HEK293 (cell line): ENCODE results near the gene ATP1B2.

Source experiments
- CTCF ChIA-PET: fragments of 350-600 bp; formaldehyde crosslinking; extraction: SDS; loops from one replicate; lab custom pipeline; 2021; ENCODE audit warnings: antibody characterized with exemption; lab: Yijun Ruan, JAX
- POLR2A ChIA-PET: fragments of 300-600 bp; formaldehyde crosslinking; extraction: SDS; loops from one replicate; lab custom pipeline; 2020; ENCODE audit warnings: antibody characterized with exemption, inconsistent platforms; lab: Yijun Ruan, JAX
- H3K27ac ChIP-seq: fragments of 200-500 bp; sonication (Bioruptor generic); 2 replicates; pipeline ENCODE4 v1.5.1; 2014; ENCODE audit warnings: low read depth, low read length, control low read depth, inconsistent platforms; ENCODE audit errors: extremely low read depth
- H3K36me3 ChIP-seq, 2 experiments: fragments of 200-500 bp in 1 of 2; sonication (Bioruptor generic) in 1 of 2; 1 replicate in 1 of 2; 2 replicates in 1 of 2; pipeline ENCODE4 v1.5.1; 2014 to 2017; ENCODE audit warnings: inconsistent platforms in 2 of 2, low read length in 2 of 2; ENCODE audit not compliant: control insufficient read depth in 2 of 2, insufficient read depth in 1 of 2
- H3K4me1 ChIP-seq: fragments of 200-500 bp; sonication (Bioruptor generic); 2 replicates; pipeline ENCODE4 v1.5.1; 2014; ENCODE audit warnings: mild to moderate bottlenecking, low read length, inconsistent platforms; ENCODE audit not compliant: control insufficient read depth, insufficient read depth
- H3K4me3 ChIP-seq: 2 replicates; pipeline ENCODE4 v1.5.1; 2011; ENCODE audit warnings: low read depth, mild to moderate bottlenecking, control low read depth, low read length, moderate library complexity
- H3K9me3 ChIP-seq: fragments of 200-500 bp; sonication (Bioruptor generic); 2 replicates; pipeline ENCODE4 v1.5.1; 2014; ENCODE audit warnings: low read depth, low read length, inconsistent platforms; ENCODE audit not compliant: control insufficient read depth, insufficient read depth
- EGR2 ChIP-seq: fragments of 450-650 bp; formaldehyde crosslinking; IDR thresholded peaks from 2 replicates; pipeline ENCODE4 v1.5.1; 2016; ENCODE audit warnings: low read depth, missing biosample characterization, missing genetic modification characterization
- ZNF10 ChIP-seq: fragments of 450-650 bp; formaldehyde crosslinking; IDR thresholded peaks from 2 replicates; pipeline ENCODE4 v1.5.1; 2017; ENCODE audit warnings: missing biosample characterization, missing genetic modification characterization
- ZNF121 ChIP-seq: fragments of 450-650 bp; formaldehyde crosslinking; IDR thresholded peaks from 2 replicates; pipeline ENCODE4 v1.5.1; 2016; ENCODE audit warnings: missing biosample characterization, missing genetic modification characterization
- ZNF146 ChIP-seq: fragments of 450-650 bp; formaldehyde crosslinking; IDR thresholded peaks from 2 replicates; pipeline ENCODE4 v1.5.1; 2016; ENCODE audit warnings: missing biosample characterization, missing genetic modification characterization
- ZNF302 ChIP-seq: fragments of 450-650 bp; formaldehyde crosslinking; IDR thresholded peaks from 2 replicates; pipeline ENCODE4 v1.5.1; 2016; ENCODE audit warnings: missing biosample characterization, missing genetic modification characterization, low read depth
- ZNF510 ChIP-seq: fragments of 450-650 bp; formaldehyde crosslinking; IDR thresholded peaks from 2 replicates; pipeline ENCODE4 v1.5.1; 2018; ENCODE audit warnings: mild to moderate bottlenecking, missing genetic modification characterization, missing biosample characterization; ENCODE audit not compliant: insufficient replicate concordance
- ZNF530 ChIP-seq: fragments of 450-650 bp; formaldehyde crosslinking; IDR thresholded peaks from 2 replicates; pipeline ENCODE4 v1.5.1; 2016; ENCODE audit warnings: low read depth, missing biosample characterization, missing genetic modification characterization
- ZNF549 ChIP-seq: fragments of 450-650 bp; IDR thresholded peaks from 2 replicates; pipeline ENCODE4 v1.5.1; 2018; ENCODE audit warnings: missing biosample characterization, missing genetic modification characterization, mild to moderate bottlenecking, inconsistent platforms, moderate library complexity
- ZNF76 ChIP-seq: fragments of 450-650 bp; formaldehyde crosslinking; IDR thresholded peaks from 2 replicates; pipeline ENCODE4; 2016; ENCODE audit warnings: low read depth, missing biosample characterization, missing genetic modification characterization, borderline replicate concordance
- TF ChIP-seq, protein P1 (sequence below): fragments of 450-650 bp; formaldehyde crosslinking; IDR thresholded peaks from 2 replicates; pipeline ENCODE4 v1.5.1; 2016; ENCODE audit warnings: missing biosample characterization, missing genetic modification characterization
- TF ChIP-seq, protein P2 (sequence below): fragments of 450-650 bp; formaldehyde crosslinking; IDR thresholded peaks from 2 replicates; pipeline ENCODE4 v1.5.1; 2016; ENCODE audit warnings: missing biosample characterization, missing genetic modification characterization

The ATP1B2 gene

DNA sequence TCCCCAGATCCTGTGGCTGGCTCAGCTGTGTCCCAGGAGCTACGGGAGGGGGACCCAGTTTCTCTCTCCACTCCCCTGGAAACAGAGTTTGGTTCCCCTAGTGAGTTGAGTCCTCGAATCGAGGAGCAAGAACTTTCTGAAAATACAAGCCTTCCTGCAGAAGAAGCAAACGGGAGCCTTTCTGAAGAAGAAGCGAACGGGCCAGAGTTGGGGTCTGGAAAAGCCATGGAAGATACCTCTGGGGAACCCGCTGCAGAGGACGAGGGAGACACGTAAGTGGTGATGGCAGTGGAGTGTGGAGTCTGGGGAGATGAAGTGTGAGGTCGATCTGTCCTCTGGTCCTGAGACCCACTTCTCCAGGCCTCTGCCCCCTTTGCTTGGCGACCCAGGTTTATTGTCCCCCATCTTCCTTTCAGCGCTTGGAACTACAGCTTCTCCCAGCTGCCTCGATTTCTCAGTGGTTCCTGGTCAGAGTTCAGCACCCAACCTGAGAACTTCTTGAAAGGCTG is 38.1 kb downstream of the ATP1B2 start:
- CTCF ChIA-PET = interaction anchor here (0.7 to 9.3 kb wide), 27 partner anchors 9 to 1905 kb away, joined by 3 to 207 read pairs (median 8); partner anchors contain the start of genes ATP1B2, CD68, DNAH2 and EFNB3
- no peaks in the 10 kb centered on the region for H3K9me3 ChIP-seq
- H3K36me3 ChIP-seq = peaks cover 28% of the 10 kb centered on the region in 2 experiments; a peak in 2 of 3 replicates
- peaks cover 13% of the 10 kb centered on the region for H3K4me1 ChIP-seq
- TF ChIP-seq ZNF510 (tag by site-specific recombination) (no peak), ZNF121 (peak; percentile 71), ZNF76 (tag by site-specific recombination) (peak; percentile 67; the same call in 1 of the 2 replicates)
- POLR2A ChIA-PET = interaction anchor here (0.6 to 6.2 kb wide), 16 partner anchors 15 to 380 kb away, joined by 3 to 215 read pairs (median 18); partner anchors contain the start of genes ATP1B2, CD68, CNTROB and DNAH2
- H3K4me3 ChIP-seq = peak overlapping the region; percentile 47
- H3K27ac ChIP-seq = peak overlapping the region; percentile 75

DNA sequence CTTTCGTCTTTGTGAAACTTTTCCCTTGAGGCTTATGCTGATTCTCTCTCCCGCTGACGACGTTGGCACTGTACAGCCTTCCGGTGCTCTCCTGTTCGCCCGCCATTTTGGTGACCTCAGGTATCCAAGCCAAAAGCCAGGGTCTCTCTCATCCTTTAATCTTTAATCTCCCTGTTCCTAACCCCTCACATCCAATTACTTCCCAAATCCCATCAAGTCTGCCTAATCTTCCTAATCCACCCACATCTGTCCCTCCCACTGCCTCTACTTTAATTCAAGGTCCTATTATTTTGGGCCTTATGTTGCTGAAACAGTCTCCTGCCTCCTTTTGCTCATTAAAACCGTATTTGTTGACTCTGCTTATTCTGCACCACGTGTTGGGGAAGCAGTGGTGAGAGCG is 44.9 kb downstream of the ATP1B2 start:
- H3K27ac ChIP-seq = no peak overlapping the region
- TF ChIP-seq EGR2 (tag by site-specific recombination) = 0 out of 2 replicates have a peak, but pooled peaks have one; percentile 8
- TF ChIP-seq, protein P1, sequence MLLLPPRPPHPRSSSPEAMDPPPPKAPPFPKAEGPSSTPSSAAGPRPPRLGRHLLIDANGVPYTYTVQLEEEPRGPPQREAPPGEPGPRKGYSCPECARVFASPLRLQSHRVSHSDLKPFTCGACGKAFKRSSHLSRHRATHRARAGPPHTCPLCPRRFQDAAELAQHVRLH (tag by site-specific recombination) = no peak
- TF ChIP-seq, all 188 proteins: peak for 1
- ChIA-PET CTCF (interaction anchor here (0.6 kb wide), 1 partner anchor 366 kb away, joined by 3 read pairs; no protein-coding TSS in a partner anchor), POLR2A (no interaction called here)
- no peak overlapping the region for H3K4me3 ChIP-seq
- H3K36me3 ChIP-seq = peaks cover 30 to 52% of the 10 kb centered on the region in 2 experiments; a peak in 2 of 3 replicates
- no peaks in the 10 kb centered on the region for H3K9me3 ChIP-seq
- H3K4me1 ChIP-seq = no peaks in the 10 kb centered on the region

DNA sequence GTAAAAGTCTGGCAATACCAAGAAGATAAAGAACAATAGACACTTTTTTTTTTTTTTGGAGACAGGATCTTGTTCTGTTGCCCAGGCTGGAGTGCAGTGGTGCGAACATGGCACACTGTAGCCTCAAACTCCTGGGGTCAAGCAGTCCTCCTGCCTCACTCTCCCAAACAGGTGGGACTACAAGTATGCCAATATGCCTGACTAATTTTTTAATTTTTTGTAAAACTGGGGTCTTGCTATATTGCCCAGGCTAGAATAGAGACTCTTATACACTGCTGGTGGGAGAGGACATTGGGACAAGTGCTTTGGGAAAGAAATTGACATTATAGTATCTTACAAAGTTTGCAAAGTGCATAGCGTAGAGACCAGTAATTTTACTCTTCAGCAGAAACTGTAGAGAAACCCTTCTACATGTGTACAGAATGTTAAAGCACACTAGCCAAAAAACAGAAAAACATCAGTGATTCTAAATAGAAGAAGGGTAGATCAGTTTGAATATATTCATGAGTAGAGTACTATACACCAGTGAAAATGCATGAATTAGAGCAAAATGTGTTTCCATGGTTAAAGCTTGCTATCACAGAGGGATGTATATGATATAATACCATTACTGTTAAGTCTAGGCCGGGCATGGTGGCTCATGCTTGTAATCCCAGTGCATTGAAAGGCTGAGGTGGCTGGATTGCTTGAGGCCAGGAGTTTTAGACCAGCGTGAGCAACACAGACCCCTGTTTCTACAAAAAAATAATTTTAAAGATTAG is 47.3 kb downstream of the ATP1B2 start:
- ChIA-PET CTCF (no interaction called here), POLR2A (no interaction called here)
- Histone ChIP-seq H3K4me1 (no peaks in the 10 kb centered on the region), H3K36me3 (peaks cover 20 to 69% of the 10 kb centered on the region in 2 experiments; a peak in 2 of 3 replicates), H3K9me3 (no peaks in the 10 kb centered on the region), H3K27ac (no peak overlapping the region), H3K4me3 (no peak overlapping the region)
- peak; percentile 92 for TF ChIP-seq ZNF121
- no peak for TF ChIP-seq ZNF530 (tag by site-specific recombination)
- TF ChIP-seq ZNF302 (tag by site-specific recombination) = no peak
- no peak for TF ChIP-seq ZNF549 (tag by site-specific recombination)
- peak; percentile 96 for TF ChIP-seq ZNF146 (tag by site-specific recombination)
- TF ChIP-seq ZNF10 (tag by site-specific recombination) = no peak

DNA sequence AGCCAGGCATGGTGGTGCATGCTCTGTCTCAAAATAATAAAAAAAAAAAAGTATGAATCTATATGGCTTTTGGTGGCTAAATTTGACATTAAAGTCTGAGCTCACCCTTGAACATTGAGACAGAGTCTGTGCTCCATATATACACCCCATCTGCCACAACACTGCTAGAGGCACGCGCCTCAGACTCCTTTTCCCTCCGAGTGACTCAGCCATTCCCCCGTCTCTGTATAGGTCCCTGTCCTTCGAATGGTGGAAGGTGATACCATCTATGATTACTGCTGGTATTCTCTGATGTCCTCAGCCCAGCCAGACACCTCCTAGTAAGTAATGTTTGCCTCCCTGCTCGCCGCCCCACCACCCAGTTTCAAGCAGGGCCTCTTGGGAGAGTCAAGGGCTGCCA is 49.8 kb downstream of the ATP1B2 start:
- CTCF ChIA-PET = interaction anchor here (7.3 kb wide), 1 partner anchor 12 kb away, joined by 45 read pairs; the partner anchor contains the start of genes TP53 and WRAP53
- Histone ChIP-seq H3K9me3 (no peaks in the 10 kb centered on the region), H3K36me3 (peaks cover 8 to 51% of the 10 kb centered on the region in 2 experiments; a peak in 2 of 3 replicates), H3K4me1 (peaks cover 8% of the 10 kb centered on the region; the same call in 1 of the 2 replicates)
- POLR2A ChIA-PET = interaction anchor here (0.7 to 7.9 kb wide), 2 partner anchors 13 to 278 kb away, joined by 4 to 111 read pairs; partner anchors contain the start of genes TP53 and WRAP53
- no peak for TF ChIP-seq ZNF510 (tag by site-specific recombination)
- TF ChIP-seq, protein P2, sequence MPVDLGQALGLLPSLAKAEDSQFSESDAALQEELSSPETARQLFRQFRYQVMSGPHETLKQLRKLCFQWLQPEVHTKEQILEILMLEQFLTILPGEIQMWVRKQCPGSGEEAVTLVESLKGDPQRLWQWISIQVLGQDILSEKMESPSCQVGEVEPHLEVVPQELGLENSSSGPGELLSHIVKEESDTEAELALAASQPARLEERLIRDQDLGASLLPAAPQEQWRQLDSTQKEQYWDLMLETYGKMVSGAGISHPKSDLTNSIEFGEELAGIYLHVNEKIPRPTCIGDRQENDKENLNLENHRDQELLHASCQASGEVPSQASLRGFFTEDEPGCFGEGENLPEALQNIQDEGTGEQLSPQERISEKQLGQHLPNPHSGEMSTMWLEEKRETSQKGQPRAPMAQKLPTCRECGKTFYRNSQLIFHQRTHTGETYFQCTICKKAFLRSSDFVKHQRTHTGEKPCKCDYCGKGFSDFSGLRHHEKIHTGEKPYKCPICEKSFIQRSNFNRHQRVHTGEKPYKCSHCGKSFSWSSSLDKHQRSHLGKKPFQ (tag by site-specific recombination) = no peak
- TF ChIP-seq, all 188 proteins: peak for 0
- H3K4me3 ChIP-seq = no peak overlapping the region
- no peak overlapping the region for H3K27ac ChIP-seq
